Breast epithelium (tissue), 3 donors: ENCODE measurements around the gene RPH3AL.

Experiments
- CTCF ChIP-seq, 3 donors: fragments of 450-650 bp; IDR thresholded peaks; one replicate each; pipeline ENCODE4 v1.5.1; 2016 to 2017; ENCODE audit warnings: antibody characterized with exemption in 3 of 3, mild to moderate bottlenecking in 3 of 3, moderate library complexity in 3 of 3
- POLR2A ChIP-seq: fragments of 450-650 bp; IDR thresholded peaks from one replicate; pipeline ENCODE4 v1.6.1; 2016; ENCODE audit warnings: antibody characterized with exemption, mild to moderate bottlenecking, moderate library complexity

DNA sequence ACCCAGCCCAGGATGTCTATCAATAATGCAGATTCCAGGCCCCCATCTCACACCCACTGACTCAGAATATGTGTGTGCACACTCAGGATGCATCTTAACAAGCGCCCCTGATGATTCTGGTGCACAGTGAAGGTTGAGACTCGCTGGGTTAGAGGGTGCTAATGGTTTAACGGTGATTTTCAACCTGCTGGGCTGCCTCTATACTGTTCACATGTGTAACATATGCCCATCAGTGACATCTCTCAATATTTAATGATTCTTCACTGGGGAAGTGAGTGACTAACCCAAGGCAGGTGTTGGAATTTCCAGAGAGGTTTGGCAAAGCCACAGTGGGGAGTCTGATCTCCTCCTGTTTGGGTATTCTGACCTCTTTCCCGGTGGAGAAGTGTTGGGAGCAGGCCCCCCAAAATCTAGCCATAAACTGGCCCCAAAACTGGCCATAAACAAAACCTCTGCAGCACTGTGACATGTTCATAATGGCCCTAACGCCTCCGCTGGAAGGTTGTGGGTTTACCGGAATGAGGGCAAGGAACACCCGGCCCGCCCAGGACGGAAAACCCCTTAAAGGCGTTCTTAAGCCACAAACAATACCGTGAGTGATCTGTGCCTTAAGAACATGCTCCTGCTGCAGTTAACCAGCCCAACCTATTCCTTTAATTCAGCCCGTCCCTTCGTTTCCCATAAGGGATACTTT lies 167.0 kb downstream of the RPH3AL start:
- TF ChIP-seq CTCF (IDR thresholded peaks at IDR 0.05) = no peak
- TF ChIP-seq POLR2A = no peak
